A673 (cell line): ENCODE data around the gene TEX26. TPM values are rescaled to one million over a fixed set of nuclear protein-coding genes. Genes with fewer than 3 reads are reported as not detected.
A peak's percentile ranks its signal among the peaks of the same experiment; 100 is the strongest.

Experiments used
- BruUV-seq: library from RNA; stranded (reverse); fragments of 400-500 nt; replicated peaks from 2 replicates; lab custom pipeline; 2021; lab: Mats Ljungman, UMichigan
- CTCF ChIA-PET: fragments of 300-600 bp; sonication (Branson Sonifier 250); formaldehyde crosslinking; loops from one replicate; lab custom pipeline; 2022; ENCODE audit warnings: antibody characterized with exemption; lab: Charles Lee
- POLR2A ChIA-PET: fragments of 300-600 bp; sonication (Branson Sonifier 250); formaldehyde crosslinking; loops from one replicate; lab custom pipeline; 2022; ENCODE audit warnings: antibody characterized with exemption; ENCODE audit not compliant: low non-redundant PET; lab: Charles Lee
- DNase-seq: peaks from one replicate; pipeline ENCODE4 v3.0.0-alpha.2; 2015; ENCODE audit warnings: low spot score
- H3K27ac ChIP-seq: fragments of 200-600 bp; sonication (generic); 2 replicates; pipeline ENCODE4 v1.5.1; 2016; ENCODE audit warnings: mixed run types, low read depth, mild to moderate bottlenecking, mixed read lengths, antibody characterized with exemption, low read length; ENCODE audit not compliant: poor library complexity, severe bottlenecking
- H3K27me3 ChIP-seq: fragments of 200-600 bp; sonication (generic); replicated peaks from 2 replicates; pipeline ENCODE4 v1.6.1; 2017; ENCODE audit warnings: mixed run types, low read depth, mild to moderate bottlenecking, mixed read lengths, antibody characterized with exemption, low read length; ENCODE audit not compliant: insufficient read depth, poor library complexity
- H3K36me3 ChIP-seq: fragments of 200-600 bp; sonication (generic); 2 replicates; pipeline ENCODE4 v1.6.1; 2016; ENCODE audit warnings: mixed run types, mild to moderate bottlenecking, mixed read lengths, antibody characterized with exemption, low read length; ENCODE audit not compliant: insufficient read depth, poor library complexity, severe bottlenecking
- H3K4me1 ChIP-seq: fragments of 200-600 bp; sonication (generic); 2 replicates; pipeline ENCODE4 v1.6.1; 2017; ENCODE audit warnings: mixed run types, mild to moderate bottlenecking, mixed read lengths, antibody characterized with exemption, low read length; ENCODE audit not compliant: insufficient read depth, poor library complexity, severe bottlenecking
- H3K4me3 ChIP-seq: fragments of 200-600 bp; sonication (generic); 2 replicates; pipeline ENCODE4 v1.5.1; 2016; ENCODE audit warnings: low read depth, mixed run types, mild to moderate bottlenecking, mixed read lengths, low read length; ENCODE audit not compliant: poor library complexity, severe bottlenecking
- H3K9me3 ChIP-seq: fragments of 200-600 bp; sonication (generic); 2 replicates; pipeline ENCODE4 v1.6.1; 2016; ENCODE audit warnings: mixed run types, low read depth, mild to moderate bottlenecking, mixed read lengths, antibody characterized with exemption, low read length; ENCODE audit not compliant: poor library complexity, severe bottlenecking
- CTCF ChIP-seq: fragments of 300-800, 200-600 bp; sonication (generic); conservative IDR thresholded peaks from 2 replicates; pipeline ENCODE4 v1.5.1; 2017; ENCODE audit warnings: low read depth, mild to moderate bottlenecking, antibody characterized with exemption, low read length, moderate library complexity, mixed read lengths
- EZH2 ChIP-seq: fragments of 200-600 bp; sonication (generic); IDR thresholded peaks from 2 replicates; pipeline ENCODE4 v1.6.1; 2017; ENCODE audit warnings: borderline replicate concordance, low read depth, mild to moderate bottlenecking, mixed read lengths, antibody characterized with exemption, low read length; ENCODE audit not compliant: poor library complexity, severe bottlenecking
- intact Hi-C: fragments of 100-400 bp; cut with micrococcal nuclease; formaldehyde crosslinking; loops from one replicate; pipeline ENCODE4 v1.10.0; 2022; ENCODE audit not compliant: unreplicated experiment
- total RNA-seq: library from RNA; stranded (reverse); gene quantifications from 2 replicates; pipeline ENCODE4 v1.2.3, GENCODE V29; 2021

TEX26 gene
- total RNA-seq, 1 experiment from 2014 or later: not detected

- H3K27me3 ChIP-seq: no peaks in the 10 kb centered on the region
- H3K36me3 ChIP-seq: peaks cover 4% of the 10 kb centered on the region
- POLR2A ChIA-PET: interaction anchor here (1.0 kb wide), 1 partner anchor 13 kb away, joined by 3 read pairs; no protein-coding TSS in a partner anchor
- no peak for TF ChIP-seq CTCF
- TF ChIP-seq EZH2: no peak
- H3K4me3 ChIP-seq: no peak overlapping the region
- CTCF ChIA-PET: interaction anchor here (0.7 kb wide), 1 partner anchor 17 kb away, joined by 3 read pairs; no protein-coding TSS in a partner anchor
- intact Hi-C loops: no loop called here
- BruUV-seq: no TSS peak
- H3K9me3 ChIP-seq: no peaks in the 10 kb centered on the region
- DNase-seq: no peak
- H3K4me1 ChIP-seq: peaks cover 4% of the 10 kb centered on the region
- peak overlapping the region; percentile 10 for H3K27ac ChIP-seq
Measured at GRCh38 chr13:30998136-30999088, 66.0 kb downstream of the TEX26 start.

- no peak for DNase-seq
Measured at GRCh38 chr13:31000889-31001288, 68.4 kb downstream of the TEX26 start.

GRCh38 chr13:31001647-31002046 lies 69.2 kb downstream of the TEX26 start:
- intact Hi-C loops: no loop called here
- CTCF ChIA-PET: no interaction called here
- no peak for DNase-seq
- no TSS peak for BruUV-seq
- TF ChIP-seq EZH2 (no peak), CTCF (no peak)
- POLR2A ChIA-PET: no interaction called here
- peak overlapping the region; percentile 40 for H3K27ac ChIP-seq
- H3K36me3 ChIP-seq: peaks cover 34% of the 10 kb centered on the region
- peaks cover 7% of the 10 kb centered on the region for H3K4me1 ChIP-seq
- H3K27me3 ChIP-seq: no peaks in the 10 kb centered on the region
- no peak overlapping the region for H3K4me3 ChIP-seq
- H3K9me3 ChIP-seq: no peaks in the 10 kb centered on the region

More at GRCh38 chr13:31000889-31001288, 68.4 kb downstream of the TEX26 start:
- peak overlapping the region; percentile 40 for H3K27ac ChIP-seq
- H3K4me1 ChIP-seq: peaks cover 4% of the 10 kb centered on the region
- POLR2A ChIA-PET: no interaction called here
- TF ChIP-seq CTCF: no peak
- TF ChIP-seq EZH2: no peak
- no TSS peak for BruUV-seq
- CTCF ChIA-PET: no interaction called here
- H3K9me3 ChIP-seq: no peaks in the 10 kb centered on the region
- intact Hi-C loops: no loop called here
- no peak overlapping the region for H3K4me3 ChIP-seq
- H3K36me3 ChIP-seq: peaks cover 26% of the 10 kb centered on the region
- H3K27me3 ChIP-seq: no peaks in the 10 kb centered on the region
